Measurements from ENCODE around the gene SLAIN1.

SLAIN1 gene

DNA sequence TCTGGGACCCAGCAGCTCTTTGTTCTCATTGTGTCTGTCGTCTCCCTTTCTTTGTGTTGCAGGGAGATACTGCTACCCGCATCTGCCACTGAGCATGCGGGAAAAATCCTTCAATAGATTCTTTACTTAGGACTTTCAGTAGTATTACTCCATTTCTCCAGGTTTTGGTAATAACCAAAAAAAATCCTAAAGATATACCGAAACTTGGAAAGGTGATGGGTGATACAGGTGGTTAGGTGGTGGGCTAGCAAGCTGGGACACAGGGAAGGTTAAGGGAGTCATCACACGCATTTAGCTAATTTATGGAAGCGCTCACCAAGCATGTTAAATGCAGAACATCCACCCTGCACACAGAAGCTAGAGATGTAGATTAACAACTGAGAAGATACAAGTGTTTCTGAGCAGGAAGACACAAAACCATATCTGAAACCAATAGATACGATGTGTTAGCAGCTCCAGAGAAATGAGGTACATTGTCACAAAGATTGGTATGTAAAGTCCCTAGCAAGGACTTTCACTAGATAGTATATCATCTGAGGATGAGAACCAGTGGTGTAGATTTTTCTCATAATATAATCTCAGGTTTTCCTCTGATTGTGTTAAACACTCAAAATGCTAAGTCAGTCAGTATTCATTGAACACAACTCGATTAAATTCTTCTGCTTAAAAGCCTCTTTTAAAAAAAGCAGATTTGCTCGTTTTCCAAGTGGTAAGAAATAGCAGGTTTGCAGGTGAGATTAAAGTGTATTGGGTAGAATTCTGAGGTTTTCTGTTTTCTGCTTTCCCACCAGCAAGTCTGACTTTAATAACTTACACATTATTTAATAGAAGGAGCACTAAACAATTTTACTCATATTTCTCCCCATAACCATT is 1.2 kb upstream of the SLAIN1 start:
- Histone ChIP-seq H3K4me1 (peaks cover 21% of the 10 kb centered on the region), H3K27me3 (ENCODE audit: low read depth) (peaks cover 31% of the 10 kb centered on the region), H3K9me3 (no peaks in the 10 kb centered on the region), H3K36me3 (replicated peaks) (no peaks in the 10 kb centered on the region), H3K4me3 (no peak overlapping the region)
- in situ Hi-C loops (cut with MboI; ENCODE audit: low sequenced_read_pairs) = no loop called here
- peak; percentile 32 to 45 for DNase-seq (ENCODE audit: low spot score in 2 of 2)

DNA sequence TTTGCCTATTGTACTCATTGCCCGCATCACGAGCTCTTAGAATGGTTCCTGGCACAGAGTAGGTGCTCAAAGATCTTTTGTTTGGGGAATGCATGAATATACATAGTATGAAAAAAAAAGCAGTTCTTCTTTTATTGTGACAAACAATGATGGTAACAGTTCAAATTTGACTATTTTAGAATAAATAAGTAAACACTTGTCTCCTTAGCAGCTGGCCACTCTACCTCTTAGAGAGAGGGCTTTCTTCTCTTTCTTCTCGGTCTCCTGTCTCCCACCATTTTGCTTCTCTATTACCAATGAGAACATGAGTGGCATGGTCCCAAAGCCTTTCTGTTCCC is 639 bp upstream of the SLAIN1 start:
- DNase-seq (ENCODE audit: low spot score in 2 of 2) = no peak
- Histone ChIP-seq H3K9me3 (no peaks in the 10 kb centered on the region), H3K27me3 (ENCODE audit: low read depth) (peaks cover 31% of the 10 kb centered on the region), H3K36me3 (replicated peaks) (no peaks in the 10 kb centered on the region), H3K4me3 (peak overlapping the region; percentile 49), H3K4me1 (peaks cover 21% of the 10 kb centered on the region)
- in situ Hi-C loops (cut with MboI; ENCODE audit: low sequenced_read_pairs) = no loop called here

DNA sequence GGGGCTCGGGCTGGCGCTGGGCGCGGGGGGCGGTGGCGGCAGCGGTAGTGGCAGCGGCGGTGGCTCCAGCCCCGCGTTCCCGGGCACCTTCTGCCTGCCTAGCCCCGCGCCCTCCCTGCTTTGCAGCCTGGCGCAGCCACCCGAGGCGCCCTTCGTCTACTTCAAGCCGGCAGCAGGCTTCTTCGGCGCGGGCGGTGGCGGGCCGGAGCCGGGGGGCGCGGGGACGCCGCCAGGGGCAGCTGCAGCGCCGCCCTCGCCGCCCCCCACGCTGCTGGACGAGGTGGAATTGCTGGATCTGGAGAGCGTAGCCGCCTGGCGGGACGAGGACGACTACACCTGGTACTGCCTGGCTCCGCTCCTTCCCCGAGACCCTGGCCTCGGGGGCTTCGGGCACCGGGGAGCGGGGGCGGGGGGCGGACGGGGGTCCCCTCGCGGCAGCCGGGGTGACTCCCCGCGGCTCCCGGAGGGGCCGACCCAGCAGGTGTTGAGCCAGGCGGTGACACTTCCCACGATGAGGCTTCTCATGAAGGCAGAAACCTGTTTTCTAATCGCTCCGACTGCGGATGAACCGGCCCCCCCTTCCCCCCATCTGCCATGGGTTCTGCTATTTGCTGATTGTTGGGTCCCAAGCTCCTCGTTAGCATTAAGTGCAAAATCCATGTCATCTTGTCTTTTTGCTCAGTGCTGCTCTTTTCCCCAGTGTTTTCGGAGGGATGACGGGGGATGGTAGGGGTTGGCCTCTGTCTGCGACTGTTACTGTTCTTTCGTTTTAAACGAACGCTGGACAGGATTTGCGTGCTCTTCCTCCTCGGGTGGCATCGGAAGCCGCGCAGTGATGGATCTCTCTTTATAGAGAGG is 943 bp downstream of the SLAIN1 start:
- in situ Hi-C loops (cut with MboI; ENCODE audit: low sequenced_read_pairs) = no loop called here
- peak; percentile 45 to 53 for DNase-seq (ENCODE audit: low spot score in 2 of 2)
- Histone ChIP-seq H3K9me3 (no peaks in the 10 kb centered on the region), H3K36me3 (replicated peaks) (no peaks in the 10 kb centered on the region), H3K4me3 (peak overlapping the region; percentile 49), H3K27me3 (ENCODE audit: low read depth) (peaks cover 21% of the 10 kb centered on the region), H3K4me1 (peaks cover 21% of the 10 kb centered on the region)

DNA sequence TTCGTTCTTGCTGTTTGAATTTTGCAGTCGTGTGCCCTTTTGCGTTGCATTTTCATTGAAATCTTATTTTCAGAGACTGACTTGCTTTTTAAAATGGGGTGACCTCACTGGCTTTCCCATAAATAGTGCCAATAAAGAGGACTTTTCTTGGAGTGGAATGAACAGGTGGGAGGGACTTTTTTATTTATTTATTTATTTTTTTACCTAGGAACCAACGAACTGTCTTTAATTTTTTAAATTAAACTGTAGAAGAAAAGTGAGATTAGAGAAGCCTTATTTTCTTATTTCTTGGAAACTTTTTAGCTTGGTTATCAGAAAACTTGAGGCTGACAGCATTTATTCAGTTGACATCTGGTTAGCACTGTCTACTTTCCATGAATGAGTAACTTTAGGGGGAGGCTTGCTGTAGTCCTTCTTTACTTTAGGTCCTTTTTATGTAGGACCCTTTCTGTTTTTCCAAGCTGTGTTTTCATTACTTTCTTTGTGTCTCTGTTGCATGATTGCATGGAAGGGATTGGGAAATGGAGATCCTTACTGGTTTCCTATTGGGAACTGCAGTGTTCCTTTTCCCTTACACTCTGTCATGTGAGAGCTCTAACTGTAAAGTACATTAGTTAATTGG is 1.7 kb downstream of the SLAIN1 start:
- Histone ChIP-seq H3K9me3 (no peaks in the 10 kb centered on the region), H3K4me3 (peak overlapping the region; percentile 49), H3K27me3 (ENCODE audit: low read depth) (peaks cover 20% of the 10 kb centered on the region), H3K36me3 (replicated peaks) (no peaks in the 10 kb centered on the region), H3K4me1 (peaks cover 21% of the 10 kb centered on the region)
- in situ Hi-C loops (cut with MboI; ENCODE audit: low sequenced_read_pairs) = no loop called here
- no peak for DNase-seq (ENCODE audit: low spot score in 2 of 2)

DNA sequence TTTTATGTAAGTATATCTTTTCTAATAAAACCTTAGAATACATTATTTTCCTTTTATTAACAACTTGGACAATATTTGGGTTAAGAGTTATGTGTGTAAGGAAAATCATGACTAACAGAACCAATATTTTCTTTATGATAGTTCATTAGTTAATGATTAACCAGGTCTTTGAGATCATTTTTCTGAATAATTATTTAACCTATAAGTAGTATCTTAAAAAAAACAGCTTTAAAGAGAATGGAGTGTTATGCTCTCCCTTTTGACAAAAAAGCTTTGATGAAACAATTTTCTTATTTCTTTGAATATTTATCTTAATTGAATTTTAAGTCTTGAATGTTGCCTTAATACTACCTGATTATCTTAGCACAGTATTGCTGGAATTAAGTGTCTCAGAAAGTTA is 3.8 kb downstream of the SLAIN1 start:
- peaks cover 8% of the 10 kb centered on the region for H3K27me3 ChIP-seq (ENCODE audit: low read depth)
- H3K4me1 ChIP-seq = peaks cover 22% of the 10 kb centered on the region
- no peak overlapping the region for H3K4me3 ChIP-seq
- H3K9me3 ChIP-seq = no peaks in the 10 kb centered on the region
- no peak for DNase-seq (ENCODE audit: low spot score in 2 of 2)
- in situ Hi-C loops (cut with MboI; ENCODE audit: low sequenced_read_pairs) = no loop called here
- H3K36me3 ChIP-seq (replicated peaks) = no peaks in the 10 kb centered on the region

DNA sequence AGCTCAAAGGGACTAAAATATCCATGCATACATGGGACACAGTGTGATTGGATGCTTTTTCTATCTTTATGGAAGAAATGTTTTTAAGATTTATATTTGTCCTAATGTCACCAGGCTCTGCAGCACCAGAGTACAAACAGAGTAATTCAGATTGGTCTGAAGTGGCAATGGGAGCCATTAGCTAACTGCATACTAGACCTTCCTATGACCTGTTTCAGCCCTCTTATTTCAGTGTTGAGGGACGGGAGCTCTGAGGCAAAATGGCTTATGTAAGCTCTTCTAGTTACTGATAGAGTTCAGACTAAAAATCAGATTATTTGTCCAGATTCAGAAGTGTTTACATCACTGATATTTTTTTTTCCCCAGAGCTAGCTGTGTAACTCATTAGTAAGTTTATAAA is 4.9 kb downstream of the SLAIN1 start:
- in situ Hi-C loops (cut with MboI; ENCODE audit: low sequenced_read_pairs) = no loop called here
- Histone ChIP-seq H3K36me3 (replicated peaks) (no peaks in the 10 kb centered on the region), H3K4me3 (no peak overlapping the region), H3K9me3 (no peaks in the 10 kb centered on the region), H3K4me1 (peaks cover 14% of the 10 kb centered on the region), H3K27me3 (ENCODE audit: low read depth) (no peaks in the 10 kb centered on the region)
- no peak for DNase-seq (ENCODE audit: low spot score in 2 of 2)

DNA sequence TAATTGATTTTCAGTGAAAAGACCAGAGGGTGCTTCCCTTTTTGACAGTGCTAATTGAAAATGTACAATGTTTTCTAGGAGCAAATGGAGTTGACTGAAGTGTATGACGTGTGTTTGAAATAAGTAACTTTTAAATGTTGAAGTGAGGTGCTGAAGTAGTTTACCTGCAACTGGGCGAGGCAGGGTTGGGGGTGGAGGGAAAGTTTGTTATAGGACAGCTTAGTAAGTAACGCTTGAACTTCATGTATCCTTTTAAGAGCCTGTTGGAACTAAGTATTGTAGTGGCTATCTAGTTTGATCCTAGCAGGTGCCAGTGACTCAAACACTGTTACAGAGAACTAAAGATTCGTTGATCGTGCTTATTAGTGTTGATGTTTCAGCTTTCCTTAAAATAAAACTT is 5.9 kb downstream of the SLAIN1 start:
- DNase-seq (ENCODE audit: low spot score in 2 of 2) = no peak
- no peaks in the 10 kb centered on the region for H3K27me3 ChIP-seq (ENCODE audit: low read depth)
- H3K36me3 ChIP-seq (replicated peaks) = 0 out of 2 replicates have a peak, but pooled peaks cover 3% of the 10 kb centered on the region
- H3K4me1 ChIP-seq = peaks cover 14% of the 10 kb centered on the region
- H3K4me3 ChIP-seq = no peak overlapping the region
- no peaks in the 10 kb centered on the region for H3K9me3 ChIP-seq
- in situ Hi-C loops (cut with MboI; ENCODE audit: low sequenced_read_pairs) = no loop called here

DNA sequence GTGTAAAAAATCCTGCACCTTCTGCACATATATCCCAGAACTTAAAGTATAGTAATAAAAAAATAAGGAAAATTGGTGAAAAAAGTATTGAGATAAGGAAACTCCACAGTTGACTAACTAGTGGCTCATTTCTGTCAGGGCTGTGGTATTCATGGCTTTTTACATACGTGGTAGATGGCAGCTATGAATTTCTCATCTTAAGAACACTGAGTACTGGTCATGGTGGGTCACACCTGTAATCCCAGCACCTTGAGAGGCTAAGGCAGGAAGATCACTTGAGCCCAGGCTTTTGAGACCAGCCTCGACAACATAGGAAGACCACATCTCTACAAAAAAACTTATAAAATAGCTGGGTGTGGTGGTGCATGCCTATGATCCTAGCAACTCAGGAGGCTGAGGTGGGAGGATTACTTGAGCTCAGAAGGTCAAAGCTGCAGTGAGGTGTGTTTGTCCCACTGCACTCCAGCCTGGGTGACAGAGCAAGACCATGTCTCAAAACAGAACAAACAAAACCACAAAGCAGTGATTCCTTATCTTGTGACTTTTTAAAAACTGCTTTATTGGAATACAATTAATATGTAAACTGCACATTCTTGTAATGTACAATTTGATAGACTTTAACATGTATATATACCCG is 16.8 kb downstream of the SLAIN1 start:
- H3K36me3 ChIP-seq (replicated peaks) = no peaks in the 10 kb centered on the region
- H3K4me1 ChIP-seq = no peaks in the 10 kb centered on the region
- no peaks in the 10 kb centered on the region for H3K27me3 ChIP-seq (ENCODE audit: low read depth)
- no peak for DNase-seq (ENCODE audit: low spot score in 2 of 2)
- H3K9me3 ChIP-seq = peaks cover 4% of the 10 kb centered on the region
- H3K4me3 ChIP-seq = no peak overlapping the region
- in situ Hi-C loops (cut with MboI; ENCODE audit: low sequenced_read_pairs) = no loop called here

DNA sequence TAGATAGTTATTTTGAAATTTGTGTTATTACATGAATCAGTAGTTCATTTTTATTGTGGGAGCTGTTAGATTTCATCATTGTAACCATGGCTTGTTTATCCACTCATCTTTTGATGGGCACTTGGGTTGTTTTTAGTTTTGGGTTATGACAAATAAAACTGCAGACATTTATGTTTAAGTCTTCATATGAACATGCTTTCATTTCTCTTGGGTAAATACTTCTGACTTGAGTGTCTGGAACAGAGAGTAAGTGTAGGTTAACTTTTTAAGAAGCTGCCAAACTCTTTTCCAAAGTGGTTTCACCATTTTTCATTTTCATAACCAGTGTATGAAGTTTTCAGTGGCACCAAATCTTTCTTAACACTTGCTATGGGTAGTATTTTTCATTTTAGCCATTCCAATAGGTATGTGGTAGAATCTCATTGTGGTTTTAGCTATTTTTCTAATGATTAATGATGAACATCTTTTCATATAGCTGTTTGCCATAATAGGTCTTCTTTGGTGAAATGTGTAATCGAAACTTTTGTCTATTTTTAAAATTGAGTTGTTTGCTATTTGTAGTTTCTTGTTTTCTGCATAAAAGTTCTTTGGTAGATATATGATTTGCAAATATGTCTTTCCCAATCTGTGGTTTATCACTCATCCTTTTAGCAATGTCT is 17.9 kb downstream of the SLAIN1 start:
- in situ Hi-C loops (cut with MboI; ENCODE audit: low sequenced_read_pairs) = no loop called here
- DNase-seq (ENCODE audit: low spot score in 2 of 2) = no peak
- H3K4me3 ChIP-seq = no peak overlapping the region
- H3K36me3 ChIP-seq (replicated peaks) = peaks cover 2% of the 10 kb centered on the region; the same call in 1 of the 2 replicates
- peaks cover 4% of the 10 kb centered on the region for H3K9me3 ChIP-seq
- H3K4me1 ChIP-seq = no peaks in the 10 kb centered on the region
- H3K27me3 ChIP-seq (ENCODE audit: low read depth) = no peaks in the 10 kb centered on the region

DNA sequence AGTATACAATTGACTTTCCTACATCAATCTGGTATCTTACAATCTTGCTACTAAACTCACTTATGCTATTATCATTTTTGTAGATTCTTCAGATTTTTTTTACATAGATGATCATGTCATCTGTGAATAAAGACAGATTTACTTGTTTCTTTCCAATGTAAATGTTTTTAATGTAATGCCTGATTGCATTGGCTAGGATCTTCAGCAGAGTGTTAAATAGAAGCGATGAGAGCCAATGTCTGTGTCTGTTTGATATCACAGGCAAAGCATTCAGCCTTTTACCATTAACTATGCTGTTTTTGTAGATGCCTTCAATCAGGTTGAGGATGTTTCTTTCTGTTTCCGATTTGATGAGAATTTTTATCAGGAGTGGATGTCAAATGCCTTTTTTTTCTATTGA is 19.2 kb downstream of the SLAIN1 start:
- no peak for DNase-seq (ENCODE audit: low spot score in 2 of 2)
- in situ Hi-C loops (cut with MboI; ENCODE audit: low sequenced_read_pairs) = no loop called here
- Histone ChIP-seq H3K9me3 (no peaks in the 10 kb centered on the region), H3K4me1 (no peaks in the 10 kb centered on the region), H3K36me3 (replicated peaks) (peaks cover 2% of the 10 kb centered on the region), H3K27me3 (ENCODE audit: low read depth) (no peaks in the 10 kb centered on the region), H3K4me3 (no peak overlapping the region)

DNA sequence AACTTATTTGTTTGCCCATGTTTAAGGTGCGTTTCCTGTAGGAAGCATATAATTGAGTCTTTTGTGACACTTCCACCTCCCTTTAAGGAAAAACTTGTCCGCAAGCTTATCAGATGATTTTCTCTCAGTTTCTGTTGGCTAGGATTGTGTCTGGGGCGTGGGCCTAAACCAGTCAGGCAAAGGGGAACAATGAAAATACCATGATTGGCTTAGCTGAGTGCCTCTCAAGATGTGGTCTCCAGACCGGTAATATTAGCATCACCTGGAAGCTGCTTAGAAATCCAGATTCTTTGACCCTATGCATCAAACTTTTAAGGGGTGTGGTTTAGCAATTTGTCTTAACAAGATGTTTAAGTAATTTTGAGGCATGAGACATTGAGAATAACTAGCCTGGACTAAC is 20.0 kb downstream of the SLAIN1 start:
- no peak for DNase-seq (ENCODE audit: low spot score in 2 of 2)
- in situ Hi-C loops (cut with MboI; ENCODE audit: low sequenced_read_pairs) = no loop called here
- H3K4me3 ChIP-seq = no peak overlapping the region
- no peaks in the 10 kb centered on the region for H3K9me3 ChIP-seq
- no peaks in the 10 kb centered on the region for H3K27me3 ChIP-seq (ENCODE audit: low read depth)
- H3K36me3 ChIP-seq (replicated peaks) = peaks cover 2% of the 10 kb centered on the region
- no peaks in the 10 kb centered on the region for H3K4me1 ChIP-seq

DNA sequence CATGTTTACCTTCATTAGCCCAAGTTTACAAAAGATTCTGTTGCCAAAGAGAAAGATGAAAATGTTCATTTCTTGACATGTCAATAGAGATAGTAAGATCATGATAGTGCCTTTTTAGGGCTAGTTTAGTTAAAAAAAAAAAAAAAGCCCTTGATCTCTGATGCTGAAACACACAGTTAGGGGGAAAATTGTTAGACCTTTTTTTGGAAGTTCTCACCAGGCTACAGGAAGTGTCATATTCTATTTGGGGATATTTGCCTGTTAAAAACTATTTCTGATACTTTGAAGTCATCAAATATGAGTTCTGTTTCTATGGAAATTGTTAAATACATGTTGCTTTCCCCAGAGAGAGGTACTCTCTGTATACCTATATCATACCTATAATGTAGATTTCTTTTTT is 21.6 kb downstream of the SLAIN1 start:
- H3K27me3 ChIP-seq (ENCODE audit: low read depth) = no peaks in the 10 kb centered on the region
- DNase-seq (ENCODE audit: low spot score in 2 of 2) = no peak
- peaks cover under 1% of the 10 kb centered on the region; the same call in 1 of the 2 replicates for H3K4me1 ChIP-seq
- no peak overlapping the region for H3K4me3 ChIP-seq
- H3K9me3 ChIP-seq = no peaks in the 10 kb centered on the region
- in situ Hi-C loops (cut with MboI; ENCODE audit: low sequenced_read_pairs) = no loop called here
- H3K36me3 ChIP-seq (replicated peaks) = peaks cover 2% of the 10 kb centered on the region

DNA sequence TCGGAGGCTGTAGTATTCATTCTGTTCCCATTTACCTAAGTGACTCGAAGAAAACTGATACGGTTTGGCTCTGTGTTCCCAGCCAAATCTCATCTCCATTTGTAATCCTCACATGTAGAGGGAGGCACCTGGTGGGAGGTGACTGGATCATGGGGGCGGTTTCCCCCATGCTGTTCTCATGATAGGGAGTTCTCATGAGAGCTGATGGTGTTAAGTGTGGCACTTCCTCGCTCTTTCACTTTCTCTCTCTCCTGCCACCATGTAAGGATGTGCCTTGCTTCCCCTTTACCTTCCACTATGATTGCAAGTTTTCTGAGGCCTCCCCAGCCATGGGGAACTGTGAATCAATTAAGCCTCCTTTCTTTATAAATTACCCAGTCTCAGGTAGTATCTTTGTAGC is 23.5 kb downstream of the SLAIN1 start:
- DNase-seq (ENCODE audit: low spot score in 2 of 2) = no peak
- in situ Hi-C loops (cut with MboI; ENCODE audit: low sequenced_read_pairs) = no loop called here
- Histone ChIP-seq H3K36me3 (replicated peaks) (peaks cover 2% of the 10 kb centered on the region), H3K4me3 (no peak overlapping the region), H3K9me3 (no peaks in the 10 kb centered on the region), H3K4me1 (peaks cover 9% of the 10 kb centered on the region; the same call in 1 of the 2 replicates), H3K27me3 (ENCODE audit: low read depth) (no peaks in the 10 kb centered on the region)
